MM.1S (cell line): ENCODE measurements around the gene RHOJ.

Source experiments
- EZH2 ChIP-seq: fragments of 300-600 bp; sonication (generic); optimal IDR thresholded peaks from 2 replicates; pipeline ENCODE3; 2017; ENCODE audit warnings: low read depth, mild to moderate bottlenecking, antibody characterized with exemption, low read length, mixed read lengths
- TF ChIP-seq, protein P1 (sequence below): fragments of 300-600 bp; sonication (generic); IDR thresholded peaks from 2 replicates; pipeline ENCODE4 v1.5.1; 2016; ENCODE audit warnings: antibody characterized with exemption, low read length, mixed read lengths

DNA sequence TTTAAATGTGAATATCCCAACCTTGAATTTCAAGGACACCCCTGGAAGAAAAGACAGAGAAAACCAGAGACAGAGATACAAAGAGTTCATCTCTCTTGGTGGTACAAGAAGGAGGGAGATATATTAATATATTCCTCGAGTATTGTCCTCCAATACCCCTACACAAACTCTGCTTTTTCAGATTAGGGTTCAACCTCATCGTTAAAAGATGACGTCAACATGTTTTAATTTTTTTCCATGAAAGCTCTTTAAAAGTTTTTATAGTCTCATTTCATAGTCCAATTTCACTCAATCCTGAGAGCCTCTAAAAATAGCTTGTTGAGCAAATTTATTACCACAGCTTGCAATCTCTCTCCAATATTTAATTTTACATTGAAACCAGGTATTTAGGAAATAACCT, 19.4 kb downstream of the RHOJ start:
- TF ChIP-seq EZH2, result no peak
- TF ChIP-seq, protein P1, sequence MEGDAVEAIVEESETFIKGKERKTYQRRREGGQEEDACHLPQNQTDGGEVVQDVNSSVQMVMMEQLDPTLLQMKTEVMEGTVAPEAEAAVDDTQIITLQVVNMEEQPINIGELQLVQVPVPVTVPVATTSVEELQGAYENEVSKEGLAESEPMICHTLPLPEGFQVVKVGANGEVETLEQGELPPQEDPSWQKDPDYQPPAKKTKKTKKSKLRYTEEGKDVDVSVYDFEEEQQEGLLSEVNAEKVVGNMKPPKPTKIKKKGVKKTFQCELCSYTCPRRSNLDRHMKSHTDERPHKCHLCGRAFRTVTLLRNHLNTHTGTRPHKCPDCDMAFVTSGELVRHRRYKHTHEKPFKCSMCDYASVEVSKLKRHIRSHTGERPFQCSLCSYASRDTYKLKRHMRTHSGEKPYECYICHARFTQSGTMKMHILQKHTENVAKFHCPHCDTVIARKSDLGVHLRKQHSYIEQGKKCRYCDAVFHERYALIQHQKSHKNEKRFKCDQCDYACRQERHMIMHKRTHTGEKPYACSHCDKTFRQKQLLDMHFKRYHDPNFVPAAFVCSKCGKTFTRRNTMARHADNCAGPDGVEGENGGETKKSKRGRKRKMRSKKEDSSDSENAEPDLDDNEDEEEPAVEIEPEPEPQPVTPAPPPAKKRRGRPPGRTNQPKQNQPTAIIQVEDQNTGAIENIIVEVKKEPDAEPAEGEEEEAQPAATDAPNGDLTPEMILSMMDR, result no peak
